ENCODE data around the gene MDFIC. TPM values are rescaled to one million over a fixed set of nuclear protein-coding genes. Genes with fewer than 3 reads are reported as not detected.

MDFIC gene
- total RNA-seq, 3 donors from 2014 or later: 10.4 to 29.5 (median 13.0) TPM

- no peak for TF ChIP-seq CTCF (IDR thresholded peaks at IDR 0.05)
- no peak overlapping the region for H3K4me3 ChIP-seq
- intact Hi-C loops (cut with DNase I, micrococcal nuclease): no loop called here
- ATAC-seq: no peak
- H3K4me1 ChIP-seq (ENCODE audit: low read depth): no peaks in the 10 kb centered on the region
- no peaks in the 10 kb centered on the region for H3K9me3 ChIP-seq
- DNase-seq: no peak
- no peaks in the 10 kb centered on the region for H3K36me3 ChIP-seq (ENCODE audit: low read depth)
Measured at GRCh38 chr7:114966156-114966555, 44.3 kb downstream of the MDFIC start.

GRCh38 chr7:114969096-114969495, 47.2 kb downstream of the MDFIC start:
- intact Hi-C loops (cut with DNase I, micrococcal nuclease): no loop called here

GRCh38 chr7:114970308-114970707, 48.4 kb downstream of the MDFIC start:
- no peak for ATAC-seq
- TF ChIP-seq CTCF (IDR thresholded peaks at IDR 0.05): no peak
- Histone ChIP-seq H3K36me3 (ENCODE audit: low read depth) (no peaks in the 10 kb centered on the region), H3K4me1 (ENCODE audit: low read depth) (no peaks in the 10 kb centered on the region), H3K9me3 (no peaks in the 10 kb centered on the region), H3K4me3 (no peak overlapping the region)
- no peak for DNase-seq
- intact Hi-C loops (cut with DNase I, micrococcal nuclease): no loop called here

More at GRCh38 chr7:114969096-114969495, 47.2 kb downstream of the MDFIC start:
- no peak for DNase-seq
- H3K4me3 ChIP-seq: no peak overlapping the region
- no peaks in the 10 kb centered on the region for H3K36me3 ChIP-seq (ENCODE audit: low read depth)
- H3K4me1 ChIP-seq (ENCODE audit: low read depth): no peaks in the 10 kb centered on the region
- no peak for ATAC-seq
- H3K9me3 ChIP-seq: no peaks in the 10 kb centered on the region
- no peak for TF ChIP-seq CTCF (IDR thresholded peaks at IDR 0.05)

GRCh38 chr7:114970732-114971131, 48.8 kb downstream of the MDFIC start:
- intact Hi-C loops (cut with DNase I, micrococcal nuclease): no loop called here
- Histone ChIP-seq H3K4me1 (ENCODE audit: low read depth) (no peaks in the 10 kb centered on the region), H3K36me3 (ENCODE audit: low read depth) (no peaks in the 10 kb centered on the region), H3K4me3 (no peak overlapping the region), H3K9me3 (no peaks in the 10 kb centered on the region)
- DNase-seq (no peak), ATAC-seq (no peak)
- no peak for TF ChIP-seq CTCF (IDR thresholded peaks at IDR 0.05)

GRCh38 chr7:114972567-114972966, 50.7 kb downstream of the MDFIC start:
- no peak for TF ChIP-seq CTCF (IDR thresholded peaks at IDR 0.05)
- no peaks in the 10 kb centered on the region for H3K4me1 ChIP-seq (ENCODE audit: low read depth)
- H3K9me3 ChIP-seq: no peaks in the 10 kb centered on the region
- H3K36me3 ChIP-seq (ENCODE audit: low read depth): no peaks in the 10 kb centered on the region
- H3K4me3 ChIP-seq: no peak overlapping the region
- ATAC-seq (no peak), DNase-seq (no peak)
- intact Hi-C loops (cut with DNase I, micrococcal nuclease): no loop called here

GRCh38 chr7:114973147-114973546, 51.3 kb downstream of the MDFIC start:
- DNase-seq: no peak
- Histone ChIP-seq H3K36me3 (ENCODE audit: low read depth) (no peaks in the 10 kb centered on the region), H3K4me3 (no peak overlapping the region), H3K9me3 (no peaks in the 10 kb centered on the region), H3K4me1 (ENCODE audit: low read depth) (no peaks in the 10 kb centered on the region)
- ATAC-seq: no peak
- intact Hi-C loops (cut with DNase I, micrococcal nuclease): no loop called here
- no peak for TF ChIP-seq CTCF (IDR thresholded peaks at IDR 0.05)
